ENCODE results near the gene USP35.

DNA sequence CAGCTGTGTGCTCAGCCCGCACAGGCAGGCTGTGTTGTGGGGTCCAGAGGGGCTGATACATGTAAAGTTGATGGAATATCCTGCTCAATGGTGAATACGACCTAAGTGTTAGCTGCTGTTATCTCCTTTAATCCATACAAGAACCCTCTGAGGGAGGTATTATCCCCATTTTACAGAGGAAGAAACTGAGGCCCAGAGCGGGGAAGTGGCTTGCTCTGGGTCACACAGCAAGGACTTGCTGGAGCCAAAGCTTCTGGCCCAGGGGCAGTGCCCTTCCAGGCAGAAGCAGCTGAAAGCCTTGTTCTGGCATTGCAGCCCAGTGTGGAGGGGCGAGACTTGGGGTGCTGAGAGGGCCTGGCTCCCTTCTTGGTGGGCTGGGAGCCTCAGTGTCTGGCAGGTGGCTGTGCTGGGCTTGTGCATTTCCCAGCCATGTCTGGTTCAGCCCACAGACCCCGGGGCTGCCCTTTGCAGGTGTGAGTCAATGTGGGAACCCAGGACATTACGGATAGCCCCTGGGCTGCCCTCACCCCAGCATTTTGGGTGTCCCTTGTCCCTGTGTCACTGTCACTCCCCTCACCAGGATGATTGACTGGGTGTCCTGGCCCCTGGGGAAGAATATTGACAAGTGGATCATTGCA, 10.4 kb downstream of the USP35 start:
- TF ChIP-seq, protein P1, sequence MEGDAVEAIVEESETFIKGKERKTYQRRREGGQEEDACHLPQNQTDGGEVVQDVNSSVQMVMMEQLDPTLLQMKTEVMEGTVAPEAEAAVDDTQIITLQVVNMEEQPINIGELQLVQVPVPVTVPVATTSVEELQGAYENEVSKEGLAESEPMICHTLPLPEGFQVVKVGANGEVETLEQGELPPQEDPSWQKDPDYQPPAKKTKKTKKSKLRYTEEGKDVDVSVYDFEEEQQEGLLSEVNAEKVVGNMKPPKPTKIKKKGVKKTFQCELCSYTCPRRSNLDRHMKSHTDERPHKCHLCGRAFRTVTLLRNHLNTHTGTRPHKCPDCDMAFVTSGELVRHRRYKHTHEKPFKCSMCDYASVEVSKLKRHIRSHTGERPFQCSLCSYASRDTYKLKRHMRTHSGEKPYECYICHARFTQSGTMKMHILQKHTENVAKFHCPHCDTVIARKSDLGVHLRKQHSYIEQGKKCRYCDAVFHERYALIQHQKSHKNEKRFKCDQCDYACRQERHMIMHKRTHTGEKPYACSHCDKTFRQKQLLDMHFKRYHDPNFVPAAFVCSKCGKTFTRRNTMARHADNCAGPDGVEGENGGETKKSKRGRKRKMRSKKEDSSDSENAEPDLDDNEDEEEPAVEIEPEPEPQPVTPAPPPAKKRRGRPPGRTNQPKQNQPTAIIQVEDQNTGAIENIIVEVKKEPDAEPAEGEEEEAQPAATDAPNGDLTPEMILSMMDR (IDR thresholded peaks at IDR 0.05): no peak
- no peak for TF ChIP-seq POLR2A (IDR thresholded peaks at IDR 0.05)
